GM12801 (cell line): Measurements from ENCODE around the gene HMOX2.

Source experiments
- CTCF ChIP-seq: IDR thresholded peaks from one replicate; pipeline ENCODE4 v1.5.1; 2011; ENCODE audit warnings: control low read depth; ENCODE audit not compliant: insufficient read length; ENCODE audit errors: extremely low read depth

Gene HMOX2

GRCh38 chr16:4507588-4508345 is 31.6 kb downstream of the HMOX2 start:
- TF ChIP-seq CTCF: no peak

GRCh38 chr16:4508806-4509205 is 32.6 kb downstream of the HMOX2 start:
- TF ChIP-seq CTCF: no peak

- TF ChIP-seq CTCF: no peak
Observed at GRCh38 chr16:4509420-4509819, 33.2 kb downstream of the HMOX2 start.

- no peak for TF ChIP-seq CTCF
Observed at GRCh38 chr16:4510131-4510530, 33.9 kb downstream of the HMOX2 start.

- no peak for TF ChIP-seq CTCF
Observed at GRCh38 chr16:4510747-4511426, 34.7 kb downstream of the HMOX2 start.

GRCh38 chr16:4511441-4512082 is 35.4 kb downstream of the HMOX2 start:
- TF ChIP-seq CTCF: no peak

GRCh38 chr16:4512473-4512872 is 36.3 kb downstream of the HMOX2 start:
- no peak for TF ChIP-seq CTCF
